ENCODE data around the gene SPTBN4.

SPTBN4 gene

DNA sequence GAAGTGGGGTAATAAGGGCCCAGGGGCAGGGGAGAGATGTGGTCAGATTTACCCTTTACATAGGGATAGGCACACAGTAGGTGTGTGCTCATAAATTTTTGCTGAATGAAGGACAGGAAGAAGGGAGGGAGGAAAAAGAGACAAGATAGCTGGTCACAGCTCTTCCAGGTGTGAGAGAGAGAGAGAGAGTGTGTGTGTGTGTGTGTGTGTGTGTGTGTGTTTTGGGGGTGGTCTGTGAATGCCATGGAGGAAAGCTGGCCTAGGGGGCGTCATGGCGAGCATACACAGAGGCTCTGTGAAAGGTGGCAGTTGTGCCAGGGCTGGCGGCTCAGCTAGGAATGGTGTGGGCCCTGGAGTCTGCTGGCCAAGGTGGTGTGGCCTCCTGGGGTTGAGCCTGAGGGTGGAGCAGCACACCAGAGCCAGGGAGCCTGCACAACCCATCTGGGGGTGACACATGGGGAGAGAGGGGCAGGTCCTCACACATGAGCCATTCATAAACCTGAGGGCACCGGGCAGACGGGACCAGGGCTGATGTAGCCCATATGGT lies 47.7 kb upstream of the SPTBN4 start:
- no peaks in the 10 kb centered on the region for H4K20me1 ChIP-seq (ENCODE audit: insufficient read depth, low read length, poor library complexity, severe bottlenecking)
- no peak overlapping the region for H3K4me2 ChIP-seq (ENCODE audit: low read depth, low read length, poor library complexity, severe bottlenecking)
- H3K36me3 ChIP-seq (ENCODE audit: insufficient read depth, low read length) = no peaks in the 10 kb centered on the region
- no peaks in the 10 kb centered on the region for H3F3A ChIP-seq (ENCODE audit: low read depth)
- no peaks in the 10 kb centered on the region for H3K27me3 ChIP-seq (ENCODE audit: insufficient read depth, low read length, poor library complexity, severe bottlenecking)
- no peak overlapping the region for H3K4me3 ChIP-seq (ENCODE audit: low read length, poor library complexity, severe bottlenecking)
- no peaks in the 10 kb centered on the region for H3K9me2 ChIP-seq (replicated peaks; ENCODE audit: low read depth, low read length)
- H2AFZ ChIP-seq (ENCODE audit: low read length) = no peak overlapping the region
- H3K9me3 ChIP-seq (ENCODE audit: insufficient read depth, low read depth, low read length) = no peaks in the 10 kb centered on the region
- H3K9ac ChIP-seq (ENCODE audit: low read depth, low read length, poor library complexity, severe bottlenecking) = no peak overlapping the region
- H3K4me1 ChIP-seq (ENCODE audit: insufficient read depth, low read length, poor library complexity, severe bottlenecking) = peaks cover 5% of the 10 kb centered on the region
- no peaks in the 10 kb centered on the region for H3K79me2 ChIP-seq (ENCODE audit: insufficient read depth, low read length)
- TF ChIP-seq, protein P1, sequence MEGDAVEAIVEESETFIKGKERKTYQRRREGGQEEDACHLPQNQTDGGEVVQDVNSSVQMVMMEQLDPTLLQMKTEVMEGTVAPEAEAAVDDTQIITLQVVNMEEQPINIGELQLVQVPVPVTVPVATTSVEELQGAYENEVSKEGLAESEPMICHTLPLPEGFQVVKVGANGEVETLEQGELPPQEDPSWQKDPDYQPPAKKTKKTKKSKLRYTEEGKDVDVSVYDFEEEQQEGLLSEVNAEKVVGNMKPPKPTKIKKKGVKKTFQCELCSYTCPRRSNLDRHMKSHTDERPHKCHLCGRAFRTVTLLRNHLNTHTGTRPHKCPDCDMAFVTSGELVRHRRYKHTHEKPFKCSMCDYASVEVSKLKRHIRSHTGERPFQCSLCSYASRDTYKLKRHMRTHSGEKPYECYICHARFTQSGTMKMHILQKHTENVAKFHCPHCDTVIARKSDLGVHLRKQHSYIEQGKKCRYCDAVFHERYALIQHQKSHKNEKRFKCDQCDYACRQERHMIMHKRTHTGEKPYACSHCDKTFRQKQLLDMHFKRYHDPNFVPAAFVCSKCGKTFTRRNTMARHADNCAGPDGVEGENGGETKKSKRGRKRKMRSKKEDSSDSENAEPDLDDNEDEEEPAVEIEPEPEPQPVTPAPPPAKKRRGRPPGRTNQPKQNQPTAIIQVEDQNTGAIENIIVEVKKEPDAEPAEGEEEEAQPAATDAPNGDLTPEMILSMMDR (conservative IDR thresholded peaks at IDR 0.05; ENCODE audit: low read length) = no peak
- no peak for TF ChIP-seq EZH2phosphoT487 (IDR thresholded peaks at IDR 0.05; ENCODE audit: borderline replicate concordance)

DNA sequence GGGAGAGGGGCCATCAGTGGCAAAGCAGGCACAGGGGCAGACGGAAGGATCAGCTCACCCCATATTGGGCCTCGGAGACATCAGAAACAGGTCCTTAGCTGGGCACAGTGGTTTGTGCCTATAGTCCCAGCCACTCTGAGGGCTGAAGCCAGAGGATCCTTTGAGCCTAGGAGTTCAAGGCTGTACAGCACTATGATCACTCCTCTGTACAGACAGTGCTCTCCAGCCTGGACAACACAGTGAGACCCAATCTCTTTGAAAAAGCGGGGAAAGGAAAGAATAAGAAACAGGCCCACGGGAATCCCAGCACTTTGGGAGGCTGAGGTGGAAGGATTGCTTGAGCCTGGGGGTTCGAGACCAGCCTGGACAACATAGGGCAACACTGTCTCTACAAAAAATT lies 47.0 kb upstream of the SPTBN4 start:
- Histone ChIP-seq H2AFZ (ENCODE audit: low read length) (no peak overlapping the region), H3K27me3 (ENCODE audit: insufficient read depth, low read length, poor library complexity, severe bottlenecking) (no peaks in the 10 kb centered on the region), H3K4me3 (ENCODE audit: low read length, poor library complexity, severe bottlenecking) (no peak overlapping the region), H3K4me1 (ENCODE audit: insufficient read depth, low read length, poor library complexity, severe bottlenecking) (peaks cover 10% of the 10 kb centered on the region), H3K36me3 (ENCODE audit: insufficient read depth, low read length) (no peaks in the 10 kb centered on the region), H3F3A (ENCODE audit: low read depth) (no peaks in the 10 kb centered on the region), H3K9me2 (replicated peaks; ENCODE audit: low read depth, low read length) (no peaks in the 10 kb centered on the region), H3K4me2 (ENCODE audit: low read depth, low read length, poor library complexity, severe bottlenecking) (no peak overlapping the region), H4K20me1 (ENCODE audit: insufficient read depth, low read length, poor library complexity, severe bottlenecking) (no peaks in the 10 kb centered on the region), H3K9ac (ENCODE audit: low read depth, low read length, poor library complexity, severe bottlenecking) (no peak overlapping the region), H3K9me3 (ENCODE audit: insufficient read depth, low read depth, low read length) (no peaks in the 10 kb centered on the region), H3K79me2 (ENCODE audit: insufficient read depth, low read length) (peaks cover 5% of the 10 kb centered on the region; the same call in 1 of the 2 replicates)
- TF ChIP-seq, protein P1 (conservative IDR thresholded peaks at IDR 0.05; ENCODE audit: low read length) = no peak
- TF ChIP-seq EZH2phosphoT487 (IDR thresholded peaks at IDR 0.05; ENCODE audit: borderline replicate concordance) = no peak

DNA sequence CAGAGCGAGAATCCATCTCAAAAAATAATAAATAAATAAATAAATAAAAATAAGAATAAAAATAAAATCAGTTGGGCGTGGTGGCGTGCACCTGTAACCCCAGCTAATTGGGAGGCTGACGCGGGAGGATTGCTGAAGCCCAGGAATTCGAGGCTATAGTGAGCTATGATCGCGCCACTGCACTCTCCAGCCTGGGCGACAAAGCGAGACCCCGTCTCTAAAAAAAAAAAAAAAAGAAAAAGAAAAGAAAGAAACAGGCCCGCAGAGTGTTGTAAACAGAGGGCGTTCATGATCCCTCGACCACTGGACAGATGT lies 46.4 kb upstream of the SPTBN4 start:
- Histone ChIP-seq H3K27me3 (ENCODE audit: insufficient read depth, low read length, poor library complexity, severe bottlenecking) (no peaks in the 10 kb centered on the region), H3K4me1 (ENCODE audit: insufficient read depth, low read length, poor library complexity, severe bottlenecking) (peaks cover 11% of the 10 kb centered on the region), H3K9ac (ENCODE audit: low read depth, low read length, poor library complexity, severe bottlenecking) (peak overlapping the region; percentile 70), H3K4me3 (ENCODE audit: low read length, poor library complexity, severe bottlenecking) (peak overlapping the region; percentile 73), H3F3A (ENCODE audit: low read depth) (no peaks in the 10 kb centered on the region), H3K79me2 (ENCODE audit: insufficient read depth, low read length) (peaks cover 7% of the 10 kb centered on the region; the same call in 1 of the 2 replicates), H4K20me1 (ENCODE audit: insufficient read depth, low read length, poor library complexity, severe bottlenecking) (no peaks in the 10 kb centered on the region), H2AFZ (ENCODE audit: low read length) (peak overlapping the region; percentile 80), H3K9me3 (ENCODE audit: insufficient read depth, low read depth, low read length) (no peaks in the 10 kb centered on the region), H3K36me3 (ENCODE audit: insufficient read depth, low read length) (no peaks in the 10 kb centered on the region), H3K9me2 (replicated peaks; ENCODE audit: low read depth, low read length) (no peaks in the 10 kb centered on the region), H3K4me2 (ENCODE audit: low read depth, low read length, poor library complexity, severe bottlenecking) (peak overlapping the region; percentile 85)
- TF ChIP-seq, protein P1 (conservative IDR thresholded peaks at IDR 0.05; ENCODE audit: low read length) = no peak
- TF ChIP-seq EZH2phosphoT487 (IDR thresholded peaks at IDR 0.05; ENCODE audit: borderline replicate concordance) = no peak

Measured in Loucy (cell line).